HG03432 (cell line): ENCODE measurements around the gene TP63.
"Not testable (repeated sequence)": the region's sequence is repeated elsewhere in the genome, so short reads cannot be mapped to it uniquely, and the experiment has no call there.

Source experiments
- ATAC-seq: cut with Tn5 transposase; IDR thresholded peaks from one replicate; pipeline ENCODE4 v1.9.1; 2021; ENCODE audit warnings: mild to moderate bottlenecking, moderate library complexity; ENCODE audit not compliant: unreplicated experiment

The TP63 gene

GRCh38 chr3:189625071-189625470 is 6.1 kb upstream of the TP63 start:
- peak; percentile 62 for ATAC-seq

DNA sequence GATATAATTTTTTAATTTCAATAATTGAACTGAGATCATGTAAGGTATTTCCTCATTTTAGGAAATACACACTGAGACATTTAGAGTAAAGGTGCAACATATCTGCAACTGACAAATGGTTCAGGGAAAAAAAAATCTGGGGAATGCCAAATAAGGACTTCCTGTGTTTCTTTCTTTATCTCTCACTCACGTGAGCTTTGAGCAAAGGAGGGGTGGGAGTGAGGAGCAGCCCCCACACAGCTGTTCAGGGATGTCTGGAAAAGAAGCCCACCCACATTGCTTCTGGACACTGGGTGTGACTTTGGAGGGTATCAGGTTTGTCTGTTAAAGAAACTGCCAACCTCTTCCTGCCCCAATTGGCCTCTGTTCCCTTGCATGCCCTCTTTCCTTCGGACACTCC is 5.6 kb upstream of the TP63 start:
- ATAC-seq, result no peak

DNA sequence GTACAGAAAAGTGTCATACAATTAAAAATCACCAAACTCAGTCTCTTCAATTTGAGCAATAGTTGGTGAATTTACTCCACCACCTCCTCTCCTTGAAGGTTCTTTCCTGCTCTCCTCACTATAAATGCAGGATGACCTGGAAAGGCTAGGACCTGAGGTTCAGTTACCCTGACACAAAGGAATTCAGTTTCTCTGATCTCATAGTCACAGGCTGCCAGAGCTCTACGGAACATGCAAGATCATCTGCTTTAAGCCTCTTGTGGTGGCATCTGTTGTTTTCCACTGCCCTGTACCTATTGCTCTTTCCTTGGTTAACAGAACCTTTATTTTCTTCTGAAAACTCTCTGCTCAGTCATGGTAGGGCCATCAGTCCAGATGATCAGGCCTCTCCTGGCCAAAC is 4.9 kb upstream of the TP63 start:
- ATAC-seq, result no peak

DNA sequence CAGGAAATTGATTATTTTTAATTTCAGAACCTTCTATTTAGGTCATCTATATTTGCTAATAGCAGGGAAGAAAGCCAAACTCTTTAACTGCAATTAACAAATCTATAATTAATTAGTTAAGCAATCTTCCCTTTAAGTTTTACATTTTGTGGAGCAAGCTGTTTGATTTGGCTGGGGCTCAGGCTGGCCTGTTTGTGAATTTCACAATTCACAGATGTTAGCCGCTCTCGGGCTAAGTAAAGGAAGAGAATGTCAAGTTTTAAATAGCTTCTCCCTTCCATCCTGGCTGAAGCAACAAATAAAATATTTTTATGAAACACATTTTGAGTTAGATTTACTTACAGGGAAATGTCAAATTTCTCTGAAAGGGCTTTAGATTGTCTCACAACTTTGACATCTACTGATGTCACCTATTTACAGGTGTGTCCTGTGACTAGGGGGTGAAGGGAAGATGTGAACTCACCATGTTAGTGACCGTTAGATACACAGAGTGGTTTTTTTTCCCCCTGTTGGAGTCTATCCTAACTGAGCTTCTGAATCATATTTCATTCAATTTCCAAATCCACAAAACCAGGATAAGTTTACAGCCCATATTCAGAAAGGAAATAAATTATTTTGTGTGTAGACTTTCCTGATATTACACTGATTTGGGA is 1.3 kb upstream of the TP63 start:
- ATAC-seq, result no peak

DNA sequence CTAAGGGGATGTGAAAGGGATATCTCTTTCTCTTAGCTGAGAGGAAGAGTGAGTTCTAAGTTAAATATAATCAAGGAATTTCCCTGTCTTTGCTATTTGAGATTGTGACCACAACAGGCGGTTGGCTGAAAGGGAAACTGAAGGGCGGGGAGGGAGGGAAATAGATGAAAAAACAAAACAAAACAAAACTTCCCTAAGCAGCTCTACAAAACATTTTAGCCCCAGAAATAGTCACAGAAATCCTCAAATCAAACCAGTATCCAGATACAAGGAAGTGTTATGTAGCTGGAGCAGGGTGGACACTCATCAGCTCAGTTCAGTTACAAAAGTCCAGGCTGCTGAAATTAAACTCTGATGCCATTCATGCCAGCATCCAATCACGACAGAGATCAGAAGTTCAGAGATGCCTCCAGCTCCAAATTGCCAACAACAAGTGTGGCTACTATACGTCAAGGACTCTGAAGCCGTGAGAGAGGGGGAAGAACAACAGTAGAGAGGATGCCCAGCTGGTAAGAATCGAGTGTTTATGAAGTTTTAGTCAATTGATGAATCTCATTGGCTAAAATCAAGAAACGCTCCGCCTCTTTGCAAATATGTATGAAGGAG is 319 bp upstream of the TP63 start:
- peak; percentile 78 for ATAC-seq

DNA sequence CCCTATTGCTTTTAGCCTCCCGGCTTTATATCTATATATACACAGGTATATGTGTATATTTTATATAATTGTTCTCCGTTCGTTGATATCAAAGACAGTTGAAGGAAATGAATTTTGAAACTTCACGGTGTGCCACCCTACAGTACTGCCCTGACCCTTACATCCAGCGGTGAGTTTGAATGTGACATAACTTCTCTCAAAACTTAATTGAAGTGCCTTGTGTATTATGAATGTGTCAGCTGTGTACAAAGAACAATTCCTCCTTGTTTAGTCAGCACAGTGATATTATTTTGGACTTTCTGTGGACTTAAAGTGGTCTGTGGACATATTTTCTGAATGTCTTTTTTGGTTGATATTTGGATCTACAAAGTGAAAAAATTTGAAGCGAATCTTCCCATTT is 220 bp downstream of the TP63 start:
- peak; percentile 18 for ATAC-seq

- peak; percentile 41 for ATAC-seq
Observed at GRCh38 chr3:189632242-189632641, 1.1 kb downstream of the TP63 start.

DNA sequence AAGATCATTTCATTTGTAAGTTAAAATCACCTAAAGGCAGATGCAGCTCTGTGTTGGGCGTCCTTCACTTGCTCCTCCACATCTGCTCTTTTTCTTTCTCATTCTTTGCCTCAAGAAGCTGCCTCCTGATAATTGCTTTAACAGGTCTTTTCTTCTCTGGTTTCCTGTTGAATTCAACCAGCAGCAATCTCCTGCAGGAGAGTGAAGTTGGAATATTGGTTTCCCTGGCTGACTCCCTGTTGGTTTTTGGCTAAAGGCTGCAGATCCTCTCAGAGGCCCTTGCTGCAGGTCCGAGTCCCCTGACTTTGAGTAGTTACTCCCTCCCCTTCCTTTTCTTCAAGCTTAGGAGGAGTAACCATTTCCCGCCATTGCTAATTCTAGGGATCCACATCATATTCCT is 4.2 kb downstream of the TP63 start:
- no peak for ATAC-seq

GRCh38 chr3:189636048-189636447 is 4.9 kb downstream of the TP63 start:
- no peak for ATAC-seq

GRCh38 chr3:189637750-189638149 is 6.6 kb downstream of the TP63 start:
- no peak for ATAC-seq

- ATAC-seq, result peak; percentile 60
Observed at GRCh38 chr3:189638276-189639031, 7.3 kb downstream of the TP63 start.

DNA sequence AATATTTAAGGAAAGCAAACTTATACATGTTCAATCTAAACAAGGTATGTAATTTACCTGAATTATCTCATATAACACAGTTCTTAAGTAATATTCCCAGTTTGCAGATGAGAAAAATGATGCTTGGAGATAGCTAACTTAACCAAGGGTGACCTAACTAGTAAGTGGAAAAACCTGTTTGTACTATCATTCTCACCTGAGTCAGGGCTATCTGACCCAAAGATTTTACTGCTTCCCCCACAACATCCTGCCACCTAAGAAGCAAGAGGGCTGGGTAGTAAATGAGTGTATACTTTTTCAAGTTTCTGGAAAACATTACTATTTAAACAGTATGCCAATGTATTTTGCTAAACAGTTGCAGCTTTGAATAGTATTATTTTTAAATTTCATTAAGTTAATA is 10.6 kb downstream of the TP63 start:
- ATAC-seq, result peak; percentile 38

- no peak for ATAC-seq
Observed at GRCh38 chr3:189646853-189647542, 15.8 kb downstream of the TP63 start.

GRCh38 chr3:189652042-189652441 is 20.9 kb downstream of the TP63 start:
- ATAC-seq, result no peak

DNA sequence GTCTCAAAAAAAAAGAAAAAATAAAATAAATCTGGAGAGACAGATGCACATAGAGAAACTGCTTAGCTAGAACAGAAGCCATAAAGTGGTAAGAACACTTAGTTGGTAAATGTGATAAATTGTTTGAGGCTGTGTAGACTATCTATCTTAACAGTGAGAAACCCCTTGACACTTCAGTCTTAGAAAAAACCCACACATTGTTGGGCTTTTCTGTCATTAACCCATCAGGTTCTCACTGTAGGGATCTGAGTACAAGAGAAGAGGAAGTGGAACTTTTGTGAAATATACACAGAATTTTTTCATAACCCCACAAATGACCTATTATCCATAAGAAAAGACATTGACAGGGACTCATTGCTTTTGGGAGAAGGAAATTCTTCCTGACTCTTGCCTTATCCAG is 24.4 kb downstream of the TP63 start:
- ATAC-seq, result peak; percentile 72

- ATAC-seq, result no peak
Observed at GRCh38 chr3:189659571-189659970, 28.4 kb downstream of the TP63 start.

DNA sequence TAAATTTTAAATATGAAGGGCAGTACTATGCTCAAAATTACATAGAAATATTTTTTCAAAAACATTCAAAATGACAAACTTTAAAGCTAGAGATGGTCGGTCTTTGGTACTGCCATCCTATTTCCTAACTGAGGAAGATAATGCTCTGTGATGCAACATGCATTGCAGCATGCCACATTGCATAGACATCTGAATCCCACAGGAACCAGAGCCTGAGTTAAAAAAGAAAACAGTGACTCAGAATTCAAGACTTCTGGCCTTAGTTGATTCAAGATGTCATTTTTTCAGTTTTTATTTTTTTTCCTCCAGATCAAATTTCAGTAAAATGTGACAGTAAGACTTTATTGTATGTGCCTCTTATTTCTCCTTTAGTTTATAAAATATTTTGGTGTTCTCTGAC is 33.1 kb downstream of the TP63 start:
- no peak for ATAC-seq

- not testable (repeated sequence) for ATAC-seq
Observed at GRCh38 chr3:189672346-189672745, 41.2 kb downstream of the TP63 start.

- peak; percentile 91 for ATAC-seq
Observed at GRCh38 chr3:189673535-189673934, 42.3 kb downstream of the TP63 start.

DNA sequence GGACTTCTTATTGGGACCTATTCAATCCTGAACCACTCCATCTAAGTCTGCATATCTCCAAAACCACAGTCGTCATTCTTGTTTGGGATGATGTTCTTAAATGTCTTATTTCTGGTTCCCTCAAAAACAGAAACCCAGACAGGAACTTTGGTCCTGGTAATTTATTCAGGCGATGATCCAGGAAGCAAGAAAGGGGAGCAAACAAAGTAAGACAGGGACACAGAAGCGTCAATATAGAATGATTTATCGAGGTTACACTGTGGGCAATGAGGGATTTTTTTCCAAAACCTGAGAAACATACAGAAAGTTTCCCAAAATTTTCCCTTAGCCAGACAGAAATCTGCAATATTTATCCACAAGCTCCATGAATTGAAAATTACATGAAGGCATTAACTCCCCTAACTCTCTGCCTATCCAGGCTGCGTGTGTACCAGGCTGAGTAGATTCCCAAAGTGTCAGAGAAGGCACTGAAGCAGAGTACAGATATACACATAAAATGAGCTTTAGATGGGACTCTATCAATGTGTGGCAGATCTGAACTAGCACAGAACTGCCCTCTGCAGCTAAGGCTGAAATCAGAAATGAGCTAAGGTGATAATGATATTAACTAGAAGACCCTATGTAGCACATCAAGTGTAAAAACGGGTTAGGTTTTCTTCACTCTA is 43.2 kb downstream of the TP63 start:
- ATAC-seq, result no peak

GRCh38 chr3:189677667-189678066 is 46.5 kb downstream of the TP63 start:
- ATAC-seq, result no peak
